ENCODE data around the gene ANKRD34B. TPM values are rescaled to one million over a fixed set of nuclear protein-coding genes. Genes with fewer than 3 reads are reported as not detected.

ANKRD34B gene
- total and polyA plus RNA-seq, 10 of the 15 experiments (the other 5 are each of a cell fraction or from before 2014, with no cell fraction given): under 0.01 TPM; not detected in 9

GRCh38 chr5:80569086-80569960, 757 bp downstream of the ANKRD34B start:
- Histone ChIP-seq H3K27ac (ENCODE audit: control insufficient read depth, insufficient read depth) (no peak overlapping the region), H3K9me3 (replicated peaks; ENCODE audit: control insufficient read depth, insufficient read depth, low read length) (no peaks in the 10 kb centered on the region), H4K20me1 (ENCODE audit: control insufficient read depth, insufficient read depth) (no peaks in the 10 kb centered on the region), H3K4me3 (peak overlapping the region; percentile 63; the same call in 1 of the 2 replicates), H3K36me3 (ENCODE audit: control insufficient read depth in 2 of 2, insufficient read depth in 2 of 2, low read length in 1 of 2) (no peaks in the 10 kb centered on the region), H3K79me2 (ENCODE audit: control insufficient read depth, insufficient read depth, low read length) (no peaks in the 10 kb centered on the region), H3K4me1 (ENCODE audit: control insufficient read depth, insufficient read depth, low read length) (no peaks in the 10 kb centered on the region; the same call in 1 of the 2 replicates), H2AFZ (ENCODE audit: control insufficient read depth, low read depth, low read length) (no peak overlapping the region), H3K4me2 (ENCODE audit: control insufficient read depth, insufficient read depth) (peak overlapping the region; percentile 61), H3K9ac (ENCODE audit: control insufficient read depth, insufficient read depth, low read length) (no peak overlapping the region), H3K27me3 (replicated peaks in 1 of 2; ENCODE audit: control insufficient read depth in 2 of 2, insufficient read depth in 2 of 2, low read length in 1 of 2) (peaks cover 6 to 19% of the 10 kb centered on the region in 2 experiments)
- ChIA-PET CTCF (no interaction called here), POLR2A (no interaction called here), RAD21 (ENCODE audit: unreplicated experiment) (no interaction called here), SMC1A (ENCODE audit: uncharacterized antibody, unreplicated experiment) (no interaction called here)
- in situ Hi-C loops (cut with MboI): no loop called here
- DNase-seq (ENCODE audit: low read depth, low spot score) (no peak), FAIRE-seq (no peak), ATAC-seq (peak; percentile 9)
- intact Hi-C loops (cut with micrococcal nuclease; ENCODE audit: unreplicated experiment): no loop called here
- peak; percentile 71 for TF ChIP-seq HDAC6 (IDR thresholded peaks at IDR 0.05; ENCODE audit: unreplicated experiment)
- no peak for TF ChIP-seq HDAC2 (IDR thresholded peaks at IDR 0.05)
- BruUV-seq (replicated peaks): no TSS peak
- 12% methylated on average over 58 of the region's 89 CpGs for whole genome bisulfite sequencing (ENCODE audit: insufficient coverage, insufficient replicate concordance, low lambda C conversion rate, missing lambda C conversion rate)

- no peaks in the 10 kb centered on the region for H3K9me3 ChIP-seq (replicated peaks; ENCODE audit: control insufficient read depth, insufficient read depth, low read length)
- no peaks in the 10 kb centered on the region for H3K79me2 ChIP-seq (ENCODE audit: control insufficient read depth, insufficient read depth, low read length)
- intact Hi-C loops (cut with micrococcal nuclease; ENCODE audit: unreplicated experiment) (no loop called here), in situ Hi-C loops (cut with MboI) (no loop called here)
- H3K4me1 ChIP-seq (ENCODE audit: control insufficient read depth, insufficient read depth, low read length): no peaks in the 10 kb centered on the region; the same call in 1 of the 2 replicates
- no peak for DNase-seq (ENCODE audit: low read depth, low spot score)
- WGBS (ENCODE audit: insufficient coverage, insufficient replicate concordance, low lambda C conversion rate, missing lambda C conversion rate): 41% methylated on average over 6 of the region's 6 CpGs
- H3K4me2 ChIP-seq (ENCODE audit: control insufficient read depth, insufficient read depth): no peak overlapping the region
- no peak for TF ChIP-seq NR2F1 (conservative IDR thresholded peaks at IDR 0.05)
- TF ChIP-seq IRF5 (IDR thresholded peaks at IDR 0.05; ENCODE audit: borderline replicate concordance): no peak
- no peak for TF ChIP-seq USF2 (IDR thresholded peaks at IDR 0.05; ENCODE audit: borderline replicate concordance, low read depth, low read length)
- TF ChIP-seq CBX5 (IDR thresholded peaks at IDR 0.05; ENCODE audit: low read depth): no peak
- no peak for TF ChIP-seq SUPT20H (IDR thresholded peaks at IDR 0.05; ENCODE audit: borderline replicate concordance, control insufficient read depth, low read depth, low read length)
- TF ChIP-seq DPF2 (IDR thresholded peaks at IDR 0.05): no peak
- no peak for TF ChIP-seq RAD51 (IDR thresholded peaks at IDR 0.05)
- no peak for TF ChIP-seq EGR1 (IDR thresholded peaks at IDR 0.05; ENCODE audit: borderline replicate concordance in 1 of 2, low read depth in 2 of 2, low read length in 2 of 2)
- no peak for TF ChIP-seq RCOR1 (conservative IDR thresholded peaks at IDR 0.05; ENCODE audit: low read depth, low read length)
- TF ChIP-seq POU2F2 (IDR thresholded peaks at IDR 0.05; ENCODE audit: borderline replicate concordance, low read depth, low read length): no peak
- TF ChIP-seq KLF5 (IDR thresholded peaks at IDR 0.05; ENCODE audit: partially characterized antibody): no peak
- no peak for TF ChIP-seq ZNF207 (IDR thresholded peaks at IDR 0.05; ENCODE audit: borderline replicate concordance)
- no peak for TF ChIP-seq NRF1 (conservative IDR thresholded peaks at IDR 0.05; ENCODE audit: low read depth, low read length)
- H3K9ac ChIP-seq (ENCODE audit: control insufficient read depth, insufficient read depth, low read length): no peak overlapping the region
- no peak for ATAC-seq
- H4K20me1 ChIP-seq (ENCODE audit: control insufficient read depth, insufficient read depth): no peaks in the 10 kb centered on the region
- FAIRE-seq: no peak
- H2AFZ ChIP-seq (ENCODE audit: control insufficient read depth, low read depth, low read length): no peak overlapping the region
- peaks cover 6 to 19% of the 10 kb centered on the region in 2 experiments for H3K27me3 ChIP-seq (replicated peaks in 1 of 2; ENCODE audit: control insufficient read depth in 2 of 2, insufficient read depth in 2 of 2, low read length in 1 of 2)
- no TSS peak for BruUV-seq (replicated peaks)
- H3K36me3 ChIP-seq (ENCODE audit: control insufficient read depth in 2 of 2, insufficient read depth in 2 of 2, low read length in 1 of 2): no peaks in the 10 kb centered on the region
- H3K4me3 ChIP-seq: no peak overlapping the region
- RAD21 ChIA-PET (ENCODE audit: unreplicated experiment): no interaction called here
- no peak overlapping the region for H3K27ac ChIP-seq (ENCODE audit: control insufficient read depth, insufficient read depth)
- POLR2A ChIA-PET: no interaction called here
- SMC1A ChIA-PET (ENCODE audit: uncharacterized antibody, unreplicated experiment): no interaction called here
- CTCF ChIA-PET: interaction anchor here (0.7 kb wide), 1 partner anchor 18 kb away, joined by 3 read pairs; no protein-coding TSS in a partner anchor
These were observed 1.8 kb downstream of the ANKRD34B start for GRCh38 chr5:80568251-80568650.

Data from GM12878 (cell line).